ENCODE measurements around the gene ZSWIM6.

DNA sequence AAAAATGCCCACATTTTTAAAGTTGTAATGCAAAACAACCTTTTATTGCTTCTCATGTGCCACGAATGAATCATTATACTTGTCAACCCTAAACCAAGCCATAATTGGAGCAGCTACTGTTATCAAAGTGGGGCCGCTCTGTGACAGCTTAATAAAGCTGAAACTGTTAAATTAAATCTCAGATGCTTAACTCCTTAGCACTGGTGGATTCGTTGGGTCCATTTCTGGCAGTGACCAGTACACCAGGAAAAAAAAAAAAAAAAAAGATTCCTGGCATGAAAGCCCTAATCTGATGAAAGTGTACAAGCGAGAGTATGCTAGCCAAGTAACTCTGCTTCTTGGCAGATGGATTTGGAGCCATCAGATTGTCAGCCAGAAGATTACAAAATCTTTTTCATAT, 164.8 kb downstream of the ZSWIM6 start:
- TF ChIP-seq POLR2A (IDR thresholded peaks at IDR 0.05) = no peak
- TF ChIP-seq, protein P1, sequence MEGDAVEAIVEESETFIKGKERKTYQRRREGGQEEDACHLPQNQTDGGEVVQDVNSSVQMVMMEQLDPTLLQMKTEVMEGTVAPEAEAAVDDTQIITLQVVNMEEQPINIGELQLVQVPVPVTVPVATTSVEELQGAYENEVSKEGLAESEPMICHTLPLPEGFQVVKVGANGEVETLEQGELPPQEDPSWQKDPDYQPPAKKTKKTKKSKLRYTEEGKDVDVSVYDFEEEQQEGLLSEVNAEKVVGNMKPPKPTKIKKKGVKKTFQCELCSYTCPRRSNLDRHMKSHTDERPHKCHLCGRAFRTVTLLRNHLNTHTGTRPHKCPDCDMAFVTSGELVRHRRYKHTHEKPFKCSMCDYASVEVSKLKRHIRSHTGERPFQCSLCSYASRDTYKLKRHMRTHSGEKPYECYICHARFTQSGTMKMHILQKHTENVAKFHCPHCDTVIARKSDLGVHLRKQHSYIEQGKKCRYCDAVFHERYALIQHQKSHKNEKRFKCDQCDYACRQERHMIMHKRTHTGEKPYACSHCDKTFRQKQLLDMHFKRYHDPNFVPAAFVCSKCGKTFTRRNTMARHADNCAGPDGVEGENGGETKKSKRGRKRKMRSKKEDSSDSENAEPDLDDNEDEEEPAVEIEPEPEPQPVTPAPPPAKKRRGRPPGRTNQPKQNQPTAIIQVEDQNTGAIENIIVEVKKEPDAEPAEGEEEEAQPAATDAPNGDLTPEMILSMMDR (IDR thresholded peaks at IDR 0.05) = no peak

Measured in Peyer's patch (tissue), 4 donors.